Fibroblast of skin of left quadriceps (primary cell): Measurements from ENCODE around the gene QRFP.
"Not testable (repeated sequence)": the region's sequence is repeated elsewhere in the genome, so short reads cannot be mapped to it uniquely, and the experiment has no call there.

Experiments used
- DNase-seq, 2 experiments: peaks; one replicate each; pipeline ENCODE4 v3.0.0-alpha.2; 2013; ENCODE audit warnings: low read depth in 2 of 2

QRFP gene

GRCh38 chr9:130919559-130920145, 23.0 kb upstream of the QRFP start:
- DNase-seq = no peak

- DNase-seq = no peak
Measured at GRCh38 chr9:130918826-130919558, 22.4 kb upstream of the QRFP start.

- DNase-seq = no peak
Measured at GRCh38 chr9:130918101-130918825, 21.7 kb upstream of the QRFP start.

GRCh38 chr9:130917168-130917960, 20.8 kb upstream of the QRFP start:
- DNase-seq = no peak

GRCh38 chr9:130915096-130915447, 18.5 kb upstream of the QRFP start:
- DNase-seq = no peak

- no peak for DNase-seq
Measured at GRCh38 chr9:130914417-130915095, 17.9 kb upstream of the QRFP start.

GRCh38 chr9:130913599-130914416, 17.2 kb upstream of the QRFP start:
- DNase-seq = no peak

GRCh38 chr9:130912932-130913598, 16.5 kb upstream of the QRFP start:
- DNase-seq = no peak

GRCh38 chr9:130911254-130912049, 14.8 kb upstream of the QRFP start:
- no peak for DNase-seq

GRCh38 chr9:130910670-130911069, 14.1 kb upstream of the QRFP start:
- not testable (repeated sequence) for DNase-seq

- DNase-seq = not testable (repeated sequence)
Measured at GRCh38 chr9:130910041-130910440, 13.4 kb upstream of the QRFP start.

- no peak for DNase-seq
Measured at GRCh38 chr9:130908878-130909355, 12.3 kb upstream of the QRFP start.

GRCh38 chr9:130908146-130908877, 11.7 kb upstream of the QRFP start:
- DNase-seq = no peak

GRCh38 chr9:130906735-130907416, 10.3 kb upstream of the QRFP start:
- no peak for DNase-seq

GRCh38 chr9:130905902-130906734, 9.5 kb upstream of the QRFP start:
- DNase-seq = no peak

- no peak for DNase-seq
Measured at GRCh38 chr9:130905125-130905901, 8.7 kb upstream of the QRFP start.
